ENCODE measurements around the gene SLIT3.

Gene SLIT3

DNA sequence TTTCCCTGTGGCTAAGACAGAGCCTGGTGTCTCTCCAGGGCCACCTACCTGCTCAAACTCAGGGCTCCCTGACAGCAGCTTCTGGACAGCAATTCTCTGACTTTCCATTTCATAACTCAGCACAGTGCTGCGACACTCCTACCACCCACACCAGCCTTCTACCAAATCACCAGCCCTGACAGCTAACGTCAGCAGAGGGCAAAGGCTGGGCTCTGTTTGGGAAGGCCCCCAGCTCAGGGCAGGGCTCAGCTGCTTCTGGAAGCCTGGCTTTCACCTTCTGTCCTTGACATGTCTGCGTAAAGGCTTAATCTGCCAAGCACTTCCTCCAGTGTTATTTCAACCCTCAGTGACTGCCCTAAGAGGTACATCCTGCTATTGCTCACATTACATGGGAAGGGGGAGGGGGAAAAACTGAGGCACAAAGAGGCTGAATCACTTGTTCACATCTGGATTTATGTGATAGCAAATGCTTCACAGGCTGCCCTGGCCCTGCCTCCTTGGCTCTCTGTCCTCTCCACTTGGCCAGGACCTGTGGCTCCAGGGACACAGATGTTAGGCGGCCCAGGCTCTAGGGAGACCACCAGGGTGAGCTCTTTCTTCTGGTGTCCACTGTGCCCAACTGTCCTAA lies 619.3 kb downstream of the SLIT3 start:
- H3K9me3 Mint-ChIP-seq, result no peaks in the 10 kb centered on the region
- H3K27ac Mint-ChIP-seq, result no peak overlapping the region
- H3K4me1 Mint-ChIP-seq, result peaks cover 0 to 4% of the 10 kb centered on the region in 2 donors
- no peak for ATAC-seq (replicated peaks)
- peaks cover 0 to 6% of the 10 kb centered on the region in 2 donors for H3K27me3 Mint-ChIP-seq
- H3K4me3 Mint-ChIP-seq, result no peak overlapping the region
- no peaks in the 10 kb centered on the region for H3K36me3 Mint-ChIP-seq
- no peak for DNase-seq

DNA sequence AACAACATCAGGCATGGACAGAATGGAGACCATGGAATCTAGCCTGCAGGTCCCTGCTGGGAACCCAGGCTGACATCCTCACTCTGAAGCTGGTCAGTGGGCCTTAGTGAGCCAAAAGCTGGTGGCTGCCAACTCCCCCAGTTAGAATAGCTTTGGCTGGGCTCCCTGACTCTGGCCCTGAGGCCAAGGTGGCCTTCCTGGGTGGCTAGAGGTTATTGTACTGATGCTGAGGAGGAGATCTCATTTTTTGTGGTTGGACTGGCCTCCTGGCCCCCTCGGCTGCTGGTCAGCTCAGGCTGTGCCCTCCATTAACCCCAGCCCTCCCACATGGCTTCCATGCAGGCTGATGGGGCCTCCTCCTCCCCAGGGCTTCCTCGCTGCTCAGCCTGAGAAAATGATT lies 620.5 kb downstream of the SLIT3 start:
- no peak overlapping the region for H3K4me3 Mint-ChIP-seq

DNA sequence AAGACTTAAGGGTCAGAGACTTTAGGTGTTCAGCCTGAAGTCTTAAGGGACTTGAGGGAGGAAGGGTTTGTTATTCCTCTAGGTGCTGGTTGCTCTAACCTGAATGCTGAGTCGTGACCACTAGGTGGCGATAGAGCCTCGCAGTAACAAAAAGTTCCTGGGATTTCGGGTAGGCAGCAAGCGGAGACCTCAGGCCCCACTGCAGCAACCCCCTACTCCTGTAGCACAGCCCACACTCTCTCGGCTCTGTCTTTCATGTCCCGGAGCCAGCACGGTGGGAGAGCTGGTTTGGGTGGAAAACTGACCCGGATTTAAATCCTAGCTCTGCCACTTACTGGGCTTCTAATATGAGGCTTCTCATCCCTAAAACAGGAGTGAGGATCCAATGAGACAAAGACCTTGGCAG lies 621.4 kb downstream of the SLIT3 start:
- Mint-ChIP-seq H3K27ac (no peak overlapping the region), H3K36me3 (no peaks in the 10 kb centered on the region), H3K27me3 (peaks cover 0 to 9% of the 10 kb centered on the region in 2 donors), H3K9me3 (no peaks in the 10 kb centered on the region), H3K4me1 (peaks cover 0 to 4% of the 10 kb centered on the region in 2 donors), H3K4me3 (no peak overlapping the region)
- DNase-seq (peak; percentile 13), ATAC-seq (replicated peaks) (peak; percentile 44 to 71)

More for the DNA sequence above, 620.5 kb downstream of the SLIT3 start:
- Mint-ChIP-seq H3K27me3 (peaks cover under 1 to 8% of the 10 kb centered on the region in 2 donors), H3K36me3 (no peaks in the 10 kb centered on the region), H3K27ac (no peak overlapping the region), H3K9me3 (no peaks in the 10 kb centered on the region), H3K4me1 (peaks cover 0 to 4% of the 10 kb centered on the region in 2 donors)
- ATAC-seq (replicated peaks) (no peak), DNase-seq (no peak)

DNA sequence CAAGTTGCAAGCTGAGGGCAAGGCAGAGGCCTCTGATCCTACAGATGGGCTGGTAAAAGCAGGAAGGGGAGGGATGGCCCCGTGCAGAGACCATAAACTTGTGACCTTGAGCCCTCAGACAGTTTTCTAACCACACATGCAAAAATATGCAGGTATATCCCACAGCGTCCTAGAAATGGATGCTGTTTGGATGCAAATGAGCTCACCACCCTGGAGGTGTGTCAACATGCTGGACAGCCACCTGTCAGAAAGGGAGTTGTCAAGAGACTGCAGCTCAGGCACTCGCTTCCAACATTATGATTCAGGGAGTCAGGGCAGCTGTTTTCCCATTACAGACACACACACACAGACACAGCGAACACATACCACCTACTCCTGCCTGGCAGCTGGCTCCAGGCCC lies 624.4 kb downstream of the SLIT3 start:
- H3K4me1 Mint-ChIP-seq, result no peaks in the 10 kb centered on the region
- H3K4me3 Mint-ChIP-seq, result no peak overlapping the region
- no peak overlapping the region for H3K27ac Mint-ChIP-seq
- no peak for ATAC-seq (replicated peaks)
- H3K9me3 Mint-ChIP-seq, result no peaks in the 10 kb centered on the region
- no peaks in the 10 kb centered on the region for H3K36me3 Mint-ChIP-seq
- H3K27me3 Mint-ChIP-seq, result peaks cover 0 to 9% of the 10 kb centered on the region in 2 donors
- DNase-seq, result no peak

GRCh38 chr5:168675883-168676408 lies 625.0 kb downstream of the SLIT3 start:
- no peaks in the 10 kb centered on the region for H3K9me3 Mint-ChIP-seq
- no peaks in the 10 kb centered on the region for H3K36me3 Mint-ChIP-seq
- ATAC-seq (replicated peaks), result no peak
- no peaks in the 10 kb centered on the region for H3K4me1 Mint-ChIP-seq
- peaks cover 0 to 9% of the 10 kb centered on the region in 2 donors for H3K27me3 Mint-ChIP-seq
- H3K27ac Mint-ChIP-seq, result no peak overlapping the region
- no peak for DNase-seq
- no peak overlapping the region for H3K4me3 Mint-ChIP-seq

DNA sequence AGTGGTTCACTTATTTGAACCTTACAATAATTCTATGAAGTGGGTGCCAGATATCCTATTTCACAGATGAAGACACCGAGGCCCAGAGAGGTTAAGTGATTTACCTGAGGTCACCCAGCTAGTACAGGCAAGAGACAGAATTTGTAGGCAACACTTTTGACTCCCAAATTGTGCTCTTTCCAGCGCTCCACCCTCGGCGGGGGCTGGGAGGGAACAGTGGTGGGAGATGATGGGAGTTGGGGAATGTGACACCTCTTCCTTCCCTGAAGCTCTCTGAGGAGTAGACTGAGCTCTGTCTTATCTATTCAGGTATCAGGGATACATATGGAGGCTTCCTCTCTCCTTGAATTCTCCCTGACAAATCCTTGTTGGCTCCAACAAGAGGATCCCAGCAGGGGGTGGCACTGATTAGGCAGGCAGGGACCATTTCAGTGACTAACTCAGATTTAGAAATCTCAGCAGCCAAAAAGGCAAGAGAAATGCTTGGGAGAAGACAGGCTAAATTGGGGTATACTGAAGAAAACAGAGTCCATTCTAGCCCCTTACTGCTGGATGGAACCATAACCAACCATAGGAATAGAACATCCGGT lies 626.0 kb downstream of the SLIT3 start:
- Mint-ChIP-seq H3K27me3 (peaks cover 0 to 9% of the 10 kb centered on the region in 2 donors), H3K4me3 (no peak overlapping the region), H3K36me3 (no peaks in the 10 kb centered on the region), H3K9me3 (no peaks in the 10 kb centered on the region), H3K27ac (no peak overlapping the region), H3K4me1 (no peaks in the 10 kb centered on the region)
- DNase-seq, result no peak
- ATAC-seq (replicated peaks), result no peak

- no peaks in the 10 kb centered on the region for H3K4me1 Mint-ChIP-seq
- DNase-seq (no peak), ATAC-seq (replicated peaks) (no peak)
- no peak overlapping the region for H3K4me3 Mint-ChIP-seq
- H3K9me3 Mint-ChIP-seq, result no peaks in the 10 kb centered on the region
- H3K27me3 Mint-ChIP-seq, result peaks cover 0 to 9% of the 10 kb centered on the region in 2 donors
- H3K36me3 Mint-ChIP-seq, result no peaks in the 10 kb centered on the region
- no peak overlapping the region for H3K27ac Mint-ChIP-seq
These were observed 628.1 kb downstream of the SLIT3 start for GRCh38 chr5:168672888-168673287.

- DNase-seq (no peak), ATAC-seq (replicated peaks) (no peak)
- H3K27ac Mint-ChIP-seq, result no peak overlapping the region
- H3K4me1 Mint-ChIP-seq, result no peaks in the 10 kb centered on the region
- peaks cover 0 to 9% of the 10 kb centered on the region in 2 donors for H3K27me3 Mint-ChIP-seq
- no peak overlapping the region for H3K4me3 Mint-ChIP-seq
- H3K9me3 Mint-ChIP-seq, result no peaks in the 10 kb centered on the region
- no peaks in the 10 kb centered on the region for H3K36me3 Mint-ChIP-seq
These were observed 628.9 kb downstream of the SLIT3 start for GRCh38 chr5:168672016-168672415.

DNA sequence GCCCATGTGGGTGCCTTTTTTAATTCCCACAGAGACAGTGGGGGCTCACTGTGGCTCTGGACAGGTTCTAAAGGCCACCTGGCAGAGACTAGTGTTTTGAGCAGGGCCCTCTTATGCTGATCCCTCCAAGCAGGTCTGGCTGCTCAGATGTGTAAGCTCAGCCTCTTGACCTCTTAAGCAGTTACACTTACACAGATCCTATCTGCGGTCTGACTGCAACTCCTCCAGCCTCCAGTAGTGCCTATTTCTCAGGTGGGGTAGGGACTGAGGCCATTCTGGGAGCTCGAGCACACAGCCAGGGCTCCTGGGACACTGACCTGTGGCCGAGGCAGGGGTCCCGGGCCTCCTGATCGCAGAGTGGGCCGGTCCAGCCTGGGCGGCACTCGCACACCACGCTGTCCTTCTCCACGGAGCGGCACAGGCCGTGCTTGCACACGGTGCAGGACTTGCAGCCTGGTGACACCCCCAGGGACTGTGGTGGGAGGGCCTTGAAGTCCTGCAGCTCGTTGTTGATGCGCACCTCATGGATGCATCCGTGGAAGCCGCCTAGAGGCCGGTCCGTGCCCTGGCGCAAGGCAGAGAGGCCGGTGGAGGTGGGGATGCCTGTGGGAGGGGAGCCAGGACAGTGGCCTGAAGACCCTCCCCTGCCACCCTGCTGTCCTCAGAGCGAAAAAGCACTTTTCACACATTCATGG lies 629.9 kb downstream of the SLIT3 start:
- Mint-ChIP-seq H3K4me1 (no peaks in the 10 kb centered on the region), H3K27ac (no peak overlapping the region), H3K4me3 (no peak overlapping the region), H3K36me3 (no peaks in the 10 kb centered on the region), H3K27me3 (peaks cover 0 to 7% of the 10 kb centered on the region in 2 donors), H3K9me3 (no peaks in the 10 kb centered on the region)
- DNase-seq, result no peak
- peak in 1 of 2 donors; percentile 7 for ATAC-seq (replicated peaks)

- H3K4me1 Mint-ChIP-seq, result no peaks in the 10 kb centered on the region
- H3K9me3 Mint-ChIP-seq, result no peaks in the 10 kb centered on the region
- no peaks in the 10 kb centered on the region for H3K27me3 Mint-ChIP-seq
- no peak overlapping the region for H3K27ac Mint-ChIP-seq
- H3K36me3 Mint-ChIP-seq, result no peaks in the 10 kb centered on the region
- ATAC-seq (replicated peaks) (no peak), DNase-seq (no peak)
- no peak overlapping the region for H3K4me3 Mint-ChIP-seq
These were observed 631.1 kb downstream of the SLIT3 start for GRCh38 chr5:168669668-168670378.

DNA sequence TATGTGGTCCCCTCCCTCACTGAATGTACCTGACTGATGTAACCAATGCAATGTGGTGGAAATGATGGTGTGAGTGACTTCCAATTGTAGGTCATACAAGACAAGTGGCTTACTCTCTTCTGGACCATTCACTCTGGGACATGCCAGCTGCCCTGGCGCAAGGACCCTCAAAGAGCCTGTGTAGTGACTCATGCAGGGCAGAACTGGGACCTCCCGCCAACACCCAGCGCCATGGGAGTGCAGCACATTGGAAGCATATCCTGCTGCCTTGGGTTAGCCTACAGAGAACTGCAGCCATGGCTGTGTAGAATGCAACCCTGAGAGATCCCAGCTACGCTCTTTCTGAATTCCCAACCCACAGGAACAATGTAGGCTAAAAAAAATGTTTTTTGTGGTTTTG lies 631.8 kb downstream of the SLIT3 start:
- Mint-ChIP-seq H3K27me3 (peaks cover 0 to 4% of the 10 kb centered on the region in 2 donors), H3K9me3 (no peaks in the 10 kb centered on the region), H3K36me3 (no peaks in the 10 kb centered on the region), H3K4me1 (no peaks in the 10 kb centered on the region), H3K27ac (no peak overlapping the region), H3K4me3 (no peak overlapping the region)
- no peak for DNase-seq
- ATAC-seq (replicated peaks), result no peak

- Mint-ChIP-seq H3K4me1 (no peaks in the 10 kb centered on the region), H3K27me3 (peaks cover 0 to 4% of the 10 kb centered on the region in 2 donors), H3K4me3 (no peak overlapping the region), H3K27ac (no peak overlapping the region), H3K36me3 (no peaks in the 10 kb centered on the region), H3K9me3 (no peaks in the 10 kb centered on the region)
- DNase-seq (no peak), ATAC-seq (replicated peaks) (no peak)
These were observed 632.9 kb downstream of the SLIT3 start for GRCh38 chr5:168668078-168668477.

GRCh38 chr5:168667301-168667840 lies 633.6 kb downstream of the SLIT3 start:
- Mint-ChIP-seq H3K4me1 (no peaks in the 10 kb centered on the region), H3K4me3 (no peak overlapping the region), H3K27me3 (peaks cover 6 to 9% of the 10 kb centered on the region in 2 donors), H3K9me3 (no peaks in the 10 kb centered on the region), H3K36me3 (no peaks in the 10 kb centered on the region), H3K27ac (no peak overlapping the region)
- ATAC-seq (replicated peaks) (no peak), DNase-seq (no peak)

DNA sequence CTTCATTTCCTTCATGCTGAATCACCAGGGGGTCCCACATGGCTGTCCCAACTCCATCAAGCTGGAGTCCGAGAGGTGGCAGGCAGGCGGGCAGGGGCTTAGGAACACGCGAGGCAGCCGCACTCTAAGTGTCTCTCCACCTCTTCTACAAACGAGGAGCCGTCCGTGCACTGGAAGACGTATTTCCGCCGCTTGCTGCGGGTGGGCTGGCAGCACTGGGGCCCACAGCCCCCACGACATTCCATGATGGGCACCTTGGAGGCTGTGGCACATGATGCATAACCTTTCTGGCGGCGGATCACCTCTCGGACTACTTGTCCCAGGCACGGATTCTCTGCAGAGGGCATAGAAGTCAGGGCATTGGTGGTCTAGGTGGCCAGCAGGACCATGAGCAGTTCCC lies 634.6 kb downstream of the SLIT3 start:
- Mint-ChIP-seq H3K4me3 (no peak overlapping the region), H3K9me3 (no peaks in the 10 kb centered on the region), H3K36me3 (no peaks in the 10 kb centered on the region), H3K27ac (no peak overlapping the region), H3K27me3 (peaks cover 11 to 12% of the 10 kb centered on the region in 2 donors), H3K4me1 (no peaks in the 10 kb centered on the region)
- DNase-seq (no peak), ATAC-seq (replicated peaks) (no peak)
